ENCODE results near the gene SMURF2.
A peak's percentile ranks its signal among the peaks of the same experiment; 100 is the strongest.

The SMURF2 gene

DNA sequence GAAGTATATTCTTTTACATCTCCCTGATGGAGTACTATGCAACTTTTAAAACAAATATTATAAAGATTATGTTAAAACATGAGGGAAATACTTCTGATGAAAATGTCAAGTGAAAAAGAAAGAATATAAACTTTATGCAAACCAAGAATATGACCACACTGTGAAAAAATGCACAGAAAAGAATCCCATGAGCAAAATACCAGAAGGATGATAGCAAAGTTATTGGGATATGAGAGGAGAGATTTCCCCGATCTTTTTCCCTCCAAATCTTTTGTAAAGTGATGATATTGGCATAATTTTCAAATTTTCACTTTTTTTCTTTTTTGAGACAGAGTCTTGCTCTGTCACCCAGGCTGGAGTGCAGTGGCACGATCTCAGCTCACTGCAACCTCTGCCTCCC, 36.6 kb upstream of the SMURF2 start:
- no peak overlapping the region for H3K27ac ChIP-seq
- H3K36me3 ChIP-seq = no peaks in the 10 kb centered on the region
- no peak for DNase-seq
- no peaks in the 10 kb centered on the region for H3K9me3 ChIP-seq
- H3K4me3 ChIP-seq = no peak overlapping the region
- no peaks in the 10 kb centered on the region for H3K27me3 ChIP-seq
- TF ChIP-seq, protein P1, sequence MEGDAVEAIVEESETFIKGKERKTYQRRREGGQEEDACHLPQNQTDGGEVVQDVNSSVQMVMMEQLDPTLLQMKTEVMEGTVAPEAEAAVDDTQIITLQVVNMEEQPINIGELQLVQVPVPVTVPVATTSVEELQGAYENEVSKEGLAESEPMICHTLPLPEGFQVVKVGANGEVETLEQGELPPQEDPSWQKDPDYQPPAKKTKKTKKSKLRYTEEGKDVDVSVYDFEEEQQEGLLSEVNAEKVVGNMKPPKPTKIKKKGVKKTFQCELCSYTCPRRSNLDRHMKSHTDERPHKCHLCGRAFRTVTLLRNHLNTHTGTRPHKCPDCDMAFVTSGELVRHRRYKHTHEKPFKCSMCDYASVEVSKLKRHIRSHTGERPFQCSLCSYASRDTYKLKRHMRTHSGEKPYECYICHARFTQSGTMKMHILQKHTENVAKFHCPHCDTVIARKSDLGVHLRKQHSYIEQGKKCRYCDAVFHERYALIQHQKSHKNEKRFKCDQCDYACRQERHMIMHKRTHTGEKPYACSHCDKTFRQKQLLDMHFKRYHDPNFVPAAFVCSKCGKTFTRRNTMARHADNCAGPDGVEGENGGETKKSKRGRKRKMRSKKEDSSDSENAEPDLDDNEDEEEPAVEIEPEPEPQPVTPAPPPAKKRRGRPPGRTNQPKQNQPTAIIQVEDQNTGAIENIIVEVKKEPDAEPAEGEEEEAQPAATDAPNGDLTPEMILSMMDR (IDR thresholded peaks at IDR 0.05) = no peak
- intact Hi-C loops (cut with DNase I; ENCODE audit: low total_unique reads) = no loop called here
- H3K4me1 ChIP-seq = peaks cover 0 to 6% (median 0%) of the 10 kb centered on the region in 4 donors

- peaks cover 0 to 7% (median 0%) of the 10 kb centered on the region in 4 donors for H3K4me1 ChIP-seq
- H3K27ac ChIP-seq = no peak overlapping the region
- no peaks in the 10 kb centered on the region for H3K9me3 ChIP-seq
- intact Hi-C loops (cut with DNase I; ENCODE audit: low total_unique reads) = no loop called here
- no peaks in the 10 kb centered on the region for H3K27me3 ChIP-seq
- TF ChIP-seq, protein P1 (IDR thresholded peaks at IDR 0.05) = no peak
- H3K4me3 ChIP-seq = no peak overlapping the region
- DNase-seq = peak; percentile 67 to 79
- H3K36me3 ChIP-seq = no peaks in the 10 kb centered on the region
Measured at GRCh38 chr17:64694207-64694606, 32.1 kb upstream of the SMURF2 start.

GRCh38 chr17:64692187-64692586, 30.1 kb upstream of the SMURF2 start:
- no peak overlapping the region for H3K4me3 ChIP-seq
- no peak for DNase-seq
- H3K9me3 ChIP-seq = no peaks in the 10 kb centered on the region
- TF ChIP-seq, protein P1 (IDR thresholded peaks at IDR 0.05) = no peak
- no peak overlapping the region for H3K27ac ChIP-seq
- H3K4me1 ChIP-seq = peaks cover 0 to 7% (median 0%) of the 10 kb centered on the region in 4 donors
- no peaks in the 10 kb centered on the region for H3K36me3 ChIP-seq
- no peaks in the 10 kb centered on the region for H3K27me3 ChIP-seq
- intact Hi-C loops (cut with DNase I; ENCODE audit: low total_unique reads) = no loop called here

DNA sequence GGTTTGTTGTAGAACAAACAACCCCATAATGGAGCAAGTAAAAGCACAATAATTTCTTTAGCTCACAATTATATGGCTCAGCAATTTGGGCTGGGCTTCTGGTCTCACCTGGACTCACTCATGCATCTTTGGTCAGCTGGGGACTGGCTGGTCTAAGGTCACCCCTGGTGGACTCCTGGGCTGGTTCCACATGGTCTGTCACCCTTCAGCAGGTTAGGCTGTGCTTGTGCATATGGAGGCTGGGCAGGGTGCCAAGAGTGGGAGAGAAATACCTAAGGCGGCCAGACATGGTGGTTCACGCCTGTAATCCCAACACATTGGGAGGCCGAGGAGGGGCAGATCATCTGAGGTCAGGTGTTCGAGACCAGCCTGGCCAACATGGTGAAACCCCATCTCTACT, 27.0 kb upstream of the SMURF2 start:
- Histone ChIP-seq H3K27ac (no peak overlapping the region), H3K27me3 (no peaks in the 10 kb centered on the region), H3K9me3 (no peaks in the 10 kb centered on the region), H3K4me1 (peaks cover 0 to 4% (median 0%) of the 10 kb centered on the region in 4 donors), H3K36me3 (no peaks in the 10 kb centered on the region), H3K4me3 (no peak overlapping the region)
- intact Hi-C loops (cut with DNase I; ENCODE audit: low total_unique reads) = no loop called here
- TF ChIP-seq, protein P1 (IDR thresholded peaks at IDR 0.05) = no peak
- DNase-seq = no peak

DNA sequence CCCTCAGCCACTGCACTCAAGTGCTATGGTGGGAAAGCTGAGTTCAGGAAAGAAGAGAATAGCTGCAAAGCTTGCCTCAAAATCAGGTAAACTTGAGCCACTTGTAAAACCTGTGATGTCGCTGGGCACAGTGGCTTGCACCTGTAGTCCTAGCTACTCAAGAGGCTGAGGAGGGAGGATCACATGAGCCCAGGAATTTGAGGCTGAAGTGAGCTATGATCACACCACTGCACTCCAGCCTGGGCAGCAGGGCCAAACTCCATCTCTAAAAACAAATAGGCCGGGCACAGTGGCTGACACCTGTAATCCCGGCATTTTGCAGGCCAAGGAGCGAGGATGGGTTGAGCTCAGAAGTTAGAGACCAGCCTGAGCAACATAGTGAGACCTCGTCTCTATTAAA, 26.4 kb upstream of the SMURF2 start:
- intact Hi-C loops (cut with DNase I; ENCODE audit: low total_unique reads) = no loop called here
- H3K4me3 ChIP-seq = no peak overlapping the region
- TF ChIP-seq, protein P1 (IDR thresholded peaks at IDR 0.05) = no peak
- H3K9me3 ChIP-seq = no peaks in the 10 kb centered on the region
- H3K4me1 ChIP-seq = no peaks in the 10 kb centered on the region
- H3K27ac ChIP-seq = no peak overlapping the region
- H3K36me3 ChIP-seq = no peaks in the 10 kb centered on the region
- DNase-seq = no peak
- no peaks in the 10 kb centered on the region for H3K27me3 ChIP-seq

DNA sequence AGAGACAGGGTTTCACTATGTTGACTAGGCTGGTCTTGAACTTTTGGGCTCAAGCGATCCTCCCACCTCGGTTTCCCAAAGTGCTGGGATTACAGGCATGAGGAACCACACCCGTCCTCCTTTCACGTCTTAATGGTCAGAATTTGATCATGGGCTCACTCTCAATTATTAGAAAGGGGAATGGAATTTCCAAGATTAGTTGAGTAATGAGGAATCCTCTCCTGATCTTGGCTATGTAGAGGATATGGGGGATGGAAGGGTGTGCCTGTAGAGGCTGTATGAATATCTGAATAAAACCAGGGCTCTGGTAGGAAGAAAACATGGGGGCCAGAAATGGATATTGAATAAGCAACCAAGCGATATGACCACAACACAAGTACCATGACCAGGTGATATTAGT, 25.9 kb upstream of the SMURF2 start:
- Histone ChIP-seq H3K27ac (no peak overlapping the region), H3K36me3 (no peaks in the 10 kb centered on the region), H3K9me3 (no peaks in the 10 kb centered on the region), H3K27me3 (no peaks in the 10 kb centered on the region), H3K4me3 (no peak overlapping the region), H3K4me1 (no peaks in the 10 kb centered on the region)
- DNase-seq = no peak
- TF ChIP-seq, protein P1 (IDR thresholded peaks at IDR 0.05) = no peak
- intact Hi-C loops (cut with DNase I; ENCODE audit: low total_unique reads) = no loop called here

Measured in tibial artery (tissue), 4 donors.